Glutamatergic neuron (in vitro differentiated cells): ENCODE results near the gene GPR18. TPM values are rescaled to one million over a fixed set of nuclear protein-coding genes. Genes with fewer than 3 reads are reported as not detected.

Source experiments
- DNase-seq: peaks from one replicate; pipeline ENCODE4 v3.0.0; 2022
- H3K27ac Mint-ChIP-seq: one replicate; pipeline ENCODE4 v1.8.0; 2020; ENCODE audit warnings: mild to moderate bottlenecking, mixed read lengths, inconsistent platforms; ENCODE audit not compliant: unreplicated experiment
- H3K27me3 Mint-ChIP-seq: one replicate; pipeline ENCODE4 v1.8.0; 2020; ENCODE audit warnings: mild to moderate bottlenecking, moderate library complexity, mixed read lengths, inconsistent platforms; ENCODE audit not compliant: unreplicated experiment
- H3K36me3 Mint-ChIP-seq: one replicate; pipeline ENCODE4 v1.8.0; 2020; ENCODE audit warnings: mild to moderate bottlenecking, mixed read lengths, inconsistent platforms; ENCODE audit not compliant: unreplicated experiment
- H3K4me1 Mint-ChIP-seq: one replicate; pipeline ENCODE4 v1.8.0; 2020; ENCODE audit warnings: mild to moderate bottlenecking, low read depth, mixed read lengths, inconsistent platforms; ENCODE audit not compliant: unreplicated experiment
- H3K4me3 Mint-ChIP-seq: one replicate; pipeline ENCODE4 v1.8.0; 2020; ENCODE audit warnings: mild to moderate bottlenecking, mixed read lengths, inconsistent platforms; ENCODE audit not compliant: unreplicated experiment
- H3K9me3 Mint-ChIP-seq: one replicate; pipeline ENCODE4 v1.8.0; 2020; ENCODE audit warnings: mild to moderate bottlenecking, moderate library complexity, mixed read lengths, inconsistent platforms; ENCODE audit not compliant: unreplicated experiment
- total RNA-seq: library from RNA; stranded (reverse); fragmentation: NEBNext Ultra II Directional; extraction: Animal tissue kit (Norgen Biotek cat#: 25700); gene quantifications from one replicate; pipeline ENCODE4 v1.2.1, GENCODE V29; 2021; ENCODE audit not compliant: unreplicated experiment
- TF ChIP-seq, protein P1 (sequence below): fragments of 200-600 bp; sonication (generic); IDR thresholded peaks from one replicate; pipeline ENCODE4 v1.5.0; 2021; ENCODE audit not compliant: partially characterized antibody, unreplicated experiment

The GPR18 gene
- total RNA-seq, 1 donor from 2014 or later, result not detected

DNA sequence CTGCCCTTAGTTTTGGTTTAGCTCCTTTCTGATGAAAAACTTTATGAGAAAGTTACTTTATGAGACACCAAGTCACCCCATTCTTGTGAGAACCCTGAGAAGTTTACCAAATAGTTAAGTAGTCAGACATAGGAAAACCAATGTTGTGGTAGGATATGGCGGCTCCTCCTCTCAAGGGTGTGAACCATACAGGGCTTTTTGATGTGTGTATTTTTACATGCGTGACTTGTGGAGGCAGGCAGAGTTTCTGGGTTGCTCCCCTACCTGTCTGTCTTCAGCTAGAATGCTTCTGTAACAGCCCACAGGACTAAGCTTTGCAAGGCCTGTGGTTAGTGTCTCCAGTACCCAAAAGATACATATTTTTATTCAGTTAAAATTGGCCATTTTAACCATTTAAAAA is 39.2 kb downstream of the GPR18 start:
- DNase-seq, result no peak
- H3K9me3 Mint-ChIP-seq, result peaks cover 5% of the 10 kb centered on the region
- no peak overlapping the region for H3K27ac Mint-ChIP-seq
- no peak overlapping the region for H3K4me3 Mint-ChIP-seq
- peaks cover 19% of the 10 kb centered on the region for H3K4me1 Mint-ChIP-seq
- H3K27me3 Mint-ChIP-seq, result no peaks in the 10 kb centered on the region
- TF ChIP-seq, protein P1, sequence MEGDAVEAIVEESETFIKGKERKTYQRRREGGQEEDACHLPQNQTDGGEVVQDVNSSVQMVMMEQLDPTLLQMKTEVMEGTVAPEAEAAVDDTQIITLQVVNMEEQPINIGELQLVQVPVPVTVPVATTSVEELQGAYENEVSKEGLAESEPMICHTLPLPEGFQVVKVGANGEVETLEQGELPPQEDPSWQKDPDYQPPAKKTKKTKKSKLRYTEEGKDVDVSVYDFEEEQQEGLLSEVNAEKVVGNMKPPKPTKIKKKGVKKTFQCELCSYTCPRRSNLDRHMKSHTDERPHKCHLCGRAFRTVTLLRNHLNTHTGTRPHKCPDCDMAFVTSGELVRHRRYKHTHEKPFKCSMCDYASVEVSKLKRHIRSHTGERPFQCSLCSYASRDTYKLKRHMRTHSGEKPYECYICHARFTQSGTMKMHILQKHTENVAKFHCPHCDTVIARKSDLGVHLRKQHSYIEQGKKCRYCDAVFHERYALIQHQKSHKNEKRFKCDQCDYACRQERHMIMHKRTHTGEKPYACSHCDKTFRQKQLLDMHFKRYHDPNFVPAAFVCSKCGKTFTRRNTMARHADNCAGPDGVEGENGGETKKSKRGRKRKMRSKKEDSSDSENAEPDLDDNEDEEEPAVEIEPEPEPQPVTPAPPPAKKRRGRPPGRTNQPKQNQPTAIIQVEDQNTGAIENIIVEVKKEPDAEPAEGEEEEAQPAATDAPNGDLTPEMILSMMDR, result no peak
- H3K36me3 Mint-ChIP-seq, result peaks cover 7% of the 10 kb centered on the region

DNA sequence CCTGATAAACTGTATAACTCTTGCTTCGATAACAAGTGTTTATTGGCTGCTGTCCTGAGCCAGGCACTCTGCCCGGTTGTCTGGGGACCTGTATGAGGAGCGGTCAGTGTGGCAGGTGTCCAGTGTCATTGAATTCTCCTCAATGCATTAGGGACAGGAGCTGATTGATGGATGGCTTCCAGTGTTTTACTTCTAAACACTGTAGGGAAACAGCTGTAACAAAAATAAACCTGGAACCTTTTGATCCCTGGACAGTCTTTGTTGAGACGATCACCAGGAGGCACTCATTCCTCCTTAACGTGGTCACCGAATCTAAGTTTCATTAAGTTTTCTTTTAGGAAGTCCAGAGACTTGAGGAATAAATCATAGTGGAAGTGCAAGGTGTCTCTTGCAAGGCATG is 39.6 kb downstream of the GPR18 start:
- Mint-ChIP-seq H3K27me3 (no peaks in the 10 kb centered on the region), H3K4me1 (peaks cover 19% of the 10 kb centered on the region)

DNA sequence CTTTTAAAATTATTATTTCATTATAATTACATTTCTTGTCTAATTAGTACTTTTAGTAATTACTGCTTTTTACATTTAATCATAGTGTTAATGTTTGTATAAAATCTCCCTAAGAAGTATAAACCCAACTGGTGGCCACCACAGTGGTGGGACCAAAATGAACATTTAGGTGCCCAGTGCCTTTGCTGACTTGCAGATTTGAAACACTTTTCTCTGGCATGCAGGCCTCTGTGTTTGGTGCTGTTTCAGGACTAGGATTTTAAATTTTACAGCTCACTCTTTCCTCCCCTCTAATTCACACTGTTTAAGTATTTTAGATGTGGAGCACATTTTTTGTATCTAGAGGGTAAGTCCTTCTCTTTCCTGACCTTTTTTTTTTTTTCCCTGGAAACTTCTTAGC is 40.1 kb downstream of the GPR18 start:
- Mint-ChIP-seq H3K27me3 (peaks cover 1% of the 10 kb centered on the region), H3K4me1 (peaks cover 19% of the 10 kb centered on the region), H3K9me3 (peaks cover 5% of the 10 kb centered on the region), H3K36me3 (peaks cover 7% of the 10 kb centered on the region), H3K4me3 (no peak overlapping the region), H3K27ac (no peak overlapping the region)
- TF ChIP-seq, protein P1, result no peak
- no peak for DNase-seq

More for the DNA sequence above, 39.6 kb downstream of the GPR18 start:
- peaks cover 5% of the 10 kb centered on the region for H3K9me3 Mint-ChIP-seq
- H3K4me3 Mint-ChIP-seq, result no peak overlapping the region
- H3K27ac Mint-ChIP-seq, result no peak overlapping the region
- TF ChIP-seq, protein P1, result no peak
- H3K36me3 Mint-ChIP-seq, result peaks cover 7% of the 10 kb centered on the region
- no peak for DNase-seq

DNA sequence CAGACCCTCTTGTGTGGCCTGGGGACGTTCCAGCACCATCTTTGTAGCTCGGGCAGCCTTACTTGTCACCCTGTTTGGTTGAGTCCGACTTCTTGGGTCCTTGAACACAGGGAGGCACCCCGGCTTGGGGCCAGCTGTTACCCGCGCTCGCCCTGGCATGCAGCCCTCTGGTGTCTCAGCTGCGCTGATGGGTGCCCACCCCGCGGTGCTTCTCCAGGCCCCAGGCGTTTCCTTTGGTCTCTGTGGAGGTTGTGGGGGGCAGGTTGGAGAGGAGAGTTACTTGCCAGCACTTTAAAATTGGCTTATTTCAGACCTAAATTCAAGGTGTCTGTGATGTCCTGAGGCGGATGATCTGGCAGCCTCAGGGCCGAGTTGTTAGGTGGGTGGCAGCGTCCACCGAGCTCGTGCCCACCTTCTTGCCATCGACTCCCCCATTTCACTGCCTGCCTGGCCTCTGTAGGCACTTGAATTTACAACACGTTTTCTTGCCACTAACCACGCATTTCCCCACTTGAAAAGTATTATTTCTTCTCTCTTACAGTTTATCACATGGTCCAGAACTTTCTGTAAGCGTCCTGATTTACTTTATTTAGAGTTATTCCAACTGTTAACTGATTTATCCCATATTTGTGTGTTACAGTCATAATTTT is 40.6 kb downstream of the GPR18 start:
- H3K4me1 Mint-ChIP-seq, result peaks cover 19% of the 10 kb centered on the region
- TF ChIP-seq, protein P1, result no peak
- H3K4me3 Mint-ChIP-seq, result no peak overlapping the region
- DNase-seq, result no peak
- H3K27ac Mint-ChIP-seq, result no peak overlapping the region
- H3K36me3 Mint-ChIP-seq, result peaks cover 7% of the 10 kb centered on the region
- H3K9me3 Mint-ChIP-seq, result peaks cover 5% of the 10 kb centered on the region
- peaks cover 1% of the 10 kb centered on the region for H3K27me3 Mint-ChIP-seq

DNA sequence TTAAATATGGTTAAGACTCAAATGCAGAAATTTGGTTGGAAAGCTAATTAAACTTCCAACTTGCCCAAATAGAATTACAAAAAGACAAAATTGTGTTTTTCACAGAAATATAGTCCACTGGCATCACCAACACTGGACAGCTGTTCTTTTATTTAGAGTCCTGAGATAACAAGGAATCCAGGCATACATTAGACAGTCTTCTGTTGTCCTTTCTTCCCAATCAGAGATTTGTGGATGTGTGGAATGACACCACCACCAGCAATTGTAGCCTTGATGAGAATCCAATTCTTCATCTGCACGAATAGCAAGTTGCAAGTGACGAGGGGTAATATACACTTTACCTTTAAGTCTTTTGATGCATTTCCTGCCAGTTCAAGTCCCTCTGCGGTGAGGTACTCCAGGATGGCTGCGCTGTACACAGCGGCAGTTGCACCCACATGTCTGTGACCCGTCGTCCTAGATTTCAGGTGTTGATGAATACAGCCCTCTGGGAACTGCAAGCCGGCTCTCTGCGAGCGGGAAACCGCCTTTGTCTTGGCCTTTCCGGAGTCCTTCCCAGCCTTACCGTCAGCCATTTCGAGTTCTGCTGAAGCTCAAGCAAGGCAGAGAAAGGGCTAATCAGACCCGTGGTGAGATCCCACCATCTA is 42.9 kb downstream of the GPR18 start:
- Mint-ChIP-seq H3K27ac (no peak overlapping the region), H3K4me1 (peaks cover 12% of the 10 kb centered on the region), H3K36me3 (no peaks in the 10 kb centered on the region), H3K4me3 (no peak overlapping the region), H3K27me3 (peaks cover 1% of the 10 kb centered on the region), H3K9me3 (no peaks in the 10 kb centered on the region)
- TF ChIP-seq, protein P1, result no peak
- no peak for DNase-seq
